ENCODE measurements around the gene TBC1D7. TPM values are rescaled to one million over a fixed set of nuclear protein-coding genes. Genes with fewer than 3 reads are reported as not detected.
A peak's percentile ranks its signal among the peaks of the same experiment; 100 is the strongest.

Gene TBC1D7
- total and polyA plus RNA-seq, 2 of the 4 experiments (the other 2 are of a cell fraction): 14.3 to 22.6 TPM

GRCh38 chr6:13360671-13361540, 32.6 kb upstream of the TBC1D7 start:
- no peak overlapping the region for H3K18ac ChIP-seq (ENCODE audit: low read depth, low read length)
- no peak overlapping the region for H3K4me2 ChIP-seq (ENCODE audit: low read depth, low read length)
- H3K56ac ChIP-seq (ENCODE audit: extremely low read depth, insufficient read depth, low read length): no peak overlapping the region
- intact Hi-C loops (cut with micrococcal nuclease): no loop called here
- in situ Hi-C loops (cut with MboI; ENCODE audit: low sequenced_read_pairs): no loop called here
- H2AK5ac ChIP-seq (ENCODE audit: low read depth, low read length): peak overlapping the region; percentile 61; the same call in 1 of the 2 replicates
- no peaks in the 10 kb centered on the region for H3K27me3 ChIP-seq (ENCODE audit: control insufficient read depth, insufficient read depth, low read length)
- H3K9me1 ChIP-seq (ENCODE audit: insufficient read depth, low read length): peaks cover 16% of the 10 kb centered on the region
- peaks cover 0 to 9% of the 10 kb centered on the region in 2 experiments; a peak in 2 of 4 replicates for H3K79me1 ChIP-seq (ENCODE audit: low read depth in 1 of 2, low read length in 2 of 2)
- WGBS, 2 experiments (ENCODE audit: extremely low coverage in 2 of 2, insufficient read length in 1 of 2): 100% methylated on average over 1 of the region's 6 CpGs; no CpG with 5 or more reads in 1 of the 2 experiments
- peaks cover 1% of the 10 kb centered on the region; the same call in 1 of the 2 replicates for H3K36me3 ChIP-seq (ENCODE audit: control insufficient read depth, insufficient read depth, low read length)
- POLR2A ChIA-PET (ENCODE audit: unreplicated experiment): no interaction called here
- H4K8ac ChIP-seq (ENCODE audit: low read depth in 2 of 2, low read length in 2 of 2): peak overlapping the region in 1 of 2 experiments; percentile 35; a peak in 3 of 4 replicates
- ATAC-seq (ENCODE audit: low read depth) (no peak), DNase-seq (no peak)
- no peak overlapping the region for H3K4me3 ChIP-seq (ENCODE audit: insufficient read depth, low read depth, low read length)
- no peak overlapping the region for H4K5ac ChIP-seq (ENCODE audit: low read depth, low read length)
- TF ChIP-seq FOS (IDR thresholded peaks at IDR 0.05; ENCODE audit: low read depth, low read length) (no peak), POLR2A (IDR thresholded peaks at IDR 0.05; ENCODE audit: low read depth, low read length) (no peak), CTCF (conservative IDR thresholded peaks at IDR 0.05; ENCODE audit: low read depth, low read length) (no peak)
- peak overlapping the region; percentile 26; the same call in 1 of the 2 replicates for H2BK20ac ChIP-seq (ENCODE audit: low read depth, low read length)
- H3K14ac ChIP-seq (replicated peaks; ENCODE audit: low read depth, low read length): 0 out of 2 replicates have a peak overlapping the region, but pooled peaks have one; percentile 36
- H2AK9ac ChIP-seq (replicated peaks; ENCODE audit: low read depth, low read length, poor library complexity): no peak overlapping the region
- no TSS peak for BruUV-seq (replicated peaks)
- H3K4me1 ChIP-seq (ENCODE audit: control insufficient read depth, insufficient read depth, low read length): peaks cover 13% of the 10 kb centered on the region
- H3K9ac ChIP-seq (ENCODE audit: low read depth, low read length): no peak overlapping the region
- CTCF ChIA-PET: no interaction called here
- no peaks in the 10 kb centered on the region for H4K20me1 ChIP-seq (ENCODE audit: insufficient read depth, low read length)
- peak overlapping the region; percentile 59 for H3K4ac ChIP-seq (ENCODE audit: low read depth, low read length)
- H3K23ac ChIP-seq (ENCODE audit: low read depth, low read length): peak overlapping the region; percentile 42; the same call in 1 of the 2 replicates
- peak overlapping the region; percentile 85; the same call in 1 of the 3 replicates for H2BK15ac ChIP-seq (ENCODE audit: low read depth, low read length)
- no peaks in the 10 kb centered on the region for H3K9me3 ChIP-seq (ENCODE audit: control insufficient read depth, insufficient read depth, low read length)
- H2AFZ ChIP-seq (replicated peaks; ENCODE audit: low read length, poor library complexity): no peak overlapping the region
- H2BK5ac ChIP-seq (ENCODE audit: low read depth, low read length, poor library complexity, severe bottlenecking): no peak overlapping the region
- H3K27ac ChIP-seq (ENCODE audit: insufficient read depth, low read length): no peak overlapping the region
- peak overlapping the region; percentile 63 for H4K91ac ChIP-seq (ENCODE audit: insufficient read depth, low read depth, low read length)
- dilution Hi-C loops (cut with HindIII; ENCODE audit: low sequenced_read_pairs, unreplicated experiment): no loop called here
- peak overlapping the region; percentile 61 for H2BK120ac ChIP-seq (ENCODE audit: low read depth, low read length)
